Brain microvascular endothelial cell (primary cell): ENCODE measurements around the gene CAPN7.

ENCODE experiments used
- DNase-seq: peaks from one replicate; pipeline ENCODE4 v3.0.0-alpha.2; 2020
- H3K27ac ChIP-seq: fragments of 250-450 bp; sonication (Bioruptor Pico); 2 replicates; pipeline ENCODE4 v1.5.1; 2020; ENCODE audit warnings: mild to moderate bottlenecking, moderate library complexity
- H3K27me3 ChIP-seq: fragments of 250-450 bp; sonication (Bioruptor Pico); replicated peaks from 2 replicates; pipeline ENCODE4 v1.5.1; 2020; ENCODE audit warnings: mild to moderate bottlenecking
- H3K36me3 ChIP-seq: fragments of 250-450 bp; sonication (Bioruptor Pico); replicated peaks from 2 replicates; pipeline ENCODE4 v1.5.1; 2020; ENCODE audit warnings: mild to moderate bottlenecking
- H3K4me3 ChIP-seq: 2 replicates; pipeline ENCODE4 v1.5.1; 2011; ENCODE audit warnings: low read depth, mild to moderate bottlenecking, control low read depth, low read length, moderate library complexity
- in situ Hi-C: cut with HindIII; loops from 2 replicates; pipeline ENCODE4 v1.10.0; 2017; ENCODE audit warnings: low sequenced_read_pairs, low pct_ligation_motif_present
- TF ChIP-seq, protein P1 (sequence below): IDR thresholded peaks from 2 replicates; pipeline ENCODE4 v1.5.1; 2011; ENCODE audit warnings: low read depth, mild to moderate bottlenecking, moderate library complexity, low read length, control low read depth, inconsistent platforms; ENCODE audit errors: missing control alignments

The CAPN7 gene

GRCh38 chr3:15175605-15176004, 30.4 kb upstream of the CAPN7 start:
- Histone ChIP-seq H3K27ac (no peak overlapping the region), H3K27me3 (peaks cover 9% of the 10 kb centered on the region), H3K4me3 (no peak overlapping the region), H3K36me3 (no peaks in the 10 kb centered on the region)
- in situ Hi-C loops, result no loop called here
- TF ChIP-seq, protein P1, sequence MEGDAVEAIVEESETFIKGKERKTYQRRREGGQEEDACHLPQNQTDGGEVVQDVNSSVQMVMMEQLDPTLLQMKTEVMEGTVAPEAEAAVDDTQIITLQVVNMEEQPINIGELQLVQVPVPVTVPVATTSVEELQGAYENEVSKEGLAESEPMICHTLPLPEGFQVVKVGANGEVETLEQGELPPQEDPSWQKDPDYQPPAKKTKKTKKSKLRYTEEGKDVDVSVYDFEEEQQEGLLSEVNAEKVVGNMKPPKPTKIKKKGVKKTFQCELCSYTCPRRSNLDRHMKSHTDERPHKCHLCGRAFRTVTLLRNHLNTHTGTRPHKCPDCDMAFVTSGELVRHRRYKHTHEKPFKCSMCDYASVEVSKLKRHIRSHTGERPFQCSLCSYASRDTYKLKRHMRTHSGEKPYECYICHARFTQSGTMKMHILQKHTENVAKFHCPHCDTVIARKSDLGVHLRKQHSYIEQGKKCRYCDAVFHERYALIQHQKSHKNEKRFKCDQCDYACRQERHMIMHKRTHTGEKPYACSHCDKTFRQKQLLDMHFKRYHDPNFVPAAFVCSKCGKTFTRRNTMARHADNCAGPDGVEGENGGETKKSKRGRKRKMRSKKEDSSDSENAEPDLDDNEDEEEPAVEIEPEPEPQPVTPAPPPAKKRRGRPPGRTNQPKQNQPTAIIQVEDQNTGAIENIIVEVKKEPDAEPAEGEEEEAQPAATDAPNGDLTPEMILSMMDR, result no peak
- DNase-seq, result no peak

DNA sequence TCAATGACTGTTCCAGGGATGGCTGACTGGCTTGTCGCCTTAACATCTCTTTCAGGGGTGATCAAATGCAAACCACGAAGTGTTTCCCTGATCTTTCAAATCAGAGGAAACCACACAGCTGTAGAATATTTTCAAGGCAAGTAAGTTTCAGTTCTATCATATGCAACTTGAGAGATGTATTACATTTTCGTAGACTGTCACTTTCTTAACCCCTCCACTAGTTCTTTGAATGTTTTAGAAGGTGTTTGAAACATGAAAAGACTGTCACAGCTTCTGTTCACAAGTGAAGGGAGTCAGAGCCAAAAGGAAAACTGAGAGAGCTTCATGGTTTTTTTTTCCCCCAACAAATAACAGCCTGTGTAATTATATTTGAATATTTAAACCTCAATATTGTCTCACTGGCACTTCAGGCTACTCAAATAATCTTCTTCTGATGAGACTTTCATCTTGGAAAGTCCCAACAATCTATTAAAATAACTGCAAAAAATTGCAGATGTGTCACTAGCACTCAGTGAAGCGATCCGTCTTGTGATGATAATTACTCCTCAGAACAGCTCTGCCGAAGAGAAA, 25.9 kb upstream of the CAPN7 start:
- TF ChIP-seq, protein P1, result no peak
- DNase-seq, result no peak
- Histone ChIP-seq H3K36me3 (no peaks in the 10 kb centered on the region), H3K4me3 (no peak overlapping the region), H3K27me3 (peaks cover 8% of the 10 kb centered on the region), H3K27ac (no peak overlapping the region)
- in situ Hi-C loops, result no loop called here

GRCh38 chr3:15181511-15181910, 24.5 kb upstream of the CAPN7 start:
- Histone ChIP-seq H3K27ac (no peak overlapping the region), H3K27me3 (peaks cover 2% of the 10 kb centered on the region), H3K4me3 (no peak overlapping the region), H3K36me3 (no peaks in the 10 kb centered on the region)
- TF ChIP-seq, protein P1, result no peak
- DNase-seq, result no peak
- in situ Hi-C loops, result no loop called here

GRCh38 chr3:15181963-15182362, 24.1 kb upstream of the CAPN7 start:
- no peak overlapping the region for H3K27ac ChIP-seq
- H3K27me3 ChIP-seq, result peaks cover 2% of the 10 kb centered on the region
- no peak overlapping the region for H3K4me3 ChIP-seq
- TF ChIP-seq, protein P1, result no peak
- no peak for DNase-seq
- no peaks in the 10 kb centered on the region for H3K36me3 ChIP-seq
- in situ Hi-C loops, result no loop called here

- DNase-seq, result no peak
- in situ Hi-C loops, result no loop called here
- H3K36me3 ChIP-seq, result no peaks in the 10 kb centered on the region
- H3K27me3 ChIP-seq, result peaks cover 2% of the 10 kb centered on the region
- TF ChIP-seq, protein P1, result no peak
- H3K4me3 ChIP-seq, result no peak overlapping the region
- H3K27ac ChIP-seq, result no peak overlapping the region
These were observed 23.0 kb upstream of the CAPN7 start for GRCh38 chr3:15183011-15183410.

DNA sequence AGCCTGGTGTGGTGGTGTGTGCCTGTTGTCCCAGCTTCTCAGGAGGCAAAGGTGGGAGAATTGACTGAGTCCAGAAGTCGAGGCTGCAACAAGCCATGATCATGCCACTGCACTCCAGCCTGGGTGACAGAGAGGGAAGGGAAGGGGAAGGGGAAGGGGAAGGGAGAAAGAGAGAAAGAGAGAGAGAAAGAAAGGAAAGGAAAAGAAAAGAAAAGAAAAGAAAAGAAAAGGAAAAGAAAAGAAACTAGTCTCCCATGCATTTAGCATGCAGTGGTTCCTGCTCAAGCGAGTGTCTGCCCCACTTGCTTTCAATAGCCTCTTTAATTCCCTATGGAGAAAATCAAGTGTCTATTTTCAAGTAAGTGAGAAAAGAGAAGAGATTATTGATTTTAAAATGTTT, 20.6 kb upstream of the CAPN7 start:
- no peak for DNase-seq
- TF ChIP-seq, protein P1, result no peak
- Histone ChIP-seq H3K36me3 (no peaks in the 10 kb centered on the region), H3K27me3 (peaks cover 2% of the 10 kb centered on the region), H3K4me3 (no peak overlapping the region), H3K27ac (no peak overlapping the region)
- in situ Hi-C loops, result no loop called here
